AG09319 (cell line): ENCODE results near the gene KCNK7.

Source experiments
- DNase-seq: peaks from one replicate; pipeline ENCODE4 v3.0.0-alpha.2; 2010; ENCODE audit warnings: low read depth; ENCODE audit errors: extremely low read depth
- CTCF ChIP-seq: IDR thresholded peaks from 2 replicates; pipeline ENCODE4 v1.5.1; 2011; ENCODE audit warnings: low read depth, mild to moderate bottlenecking, inconsistent platforms, low read length, moderate library complexity

KCNK7 gene

GRCh38 chr11:65558002-65558929, 37.3 kb downstream of the KCNK7 start, which contains the start of gene LTBP3:
Gene LTBP3 (minus strand): TSS chr11:65558359. CDS start chr11:65557959, 400 bp downstream.
- no peak for DNase-seq
- TF ChIP-seq CTCF: no peak

- no peak for DNase-seq
- TF ChIP-seq CTCF: no peak
These were observed 38.2 kb downstream of the KCNK7 start for GRCh38 chr11:65557280-65558001.

GRCh38 chr11:65556470-65557279, 38.9 kb downstream of the KCNK7 start:
- no peak for TF ChIP-seq CTCF

GRCh38 chr11:65555693-65556231, 39.8 kb downstream of the KCNK7 start:
- no peak for TF ChIP-seq CTCF
- peak; percentile 72 for DNase-seq

More at GRCh38 chr11:65556470-65557279, 38.9 kb downstream of the KCNK7 start:
- no peak for DNase-seq

- TF ChIP-seq CTCF: no peak
These were observed 40.7 kb downstream of the KCNK7 start for GRCh38 chr11:65554842-65555430.

GRCh38 chr11:65554057-65554818, 41.4 kb downstream of the KCNK7 start:
- no peak for DNase-seq
- TF ChIP-seq CTCF: no peak

More at GRCh38 chr11:65554842-65555430, 40.7 kb downstream of the KCNK7 start:
- no peak for DNase-seq
